ENCODE data around the gene SHLD3. TPM values are rescaled to one million over a fixed set of nuclear protein-coding genes. Genes with fewer than 3 reads are reported as not detected.
A peak's percentile ranks its signal among the peaks of the same experiment; 100 is the strongest.

The SHLD3 gene
- total RNA-seq, 4 donors from 2014 or later, result 1.4 to 3.3 (median 2.4) TPM

DNA sequence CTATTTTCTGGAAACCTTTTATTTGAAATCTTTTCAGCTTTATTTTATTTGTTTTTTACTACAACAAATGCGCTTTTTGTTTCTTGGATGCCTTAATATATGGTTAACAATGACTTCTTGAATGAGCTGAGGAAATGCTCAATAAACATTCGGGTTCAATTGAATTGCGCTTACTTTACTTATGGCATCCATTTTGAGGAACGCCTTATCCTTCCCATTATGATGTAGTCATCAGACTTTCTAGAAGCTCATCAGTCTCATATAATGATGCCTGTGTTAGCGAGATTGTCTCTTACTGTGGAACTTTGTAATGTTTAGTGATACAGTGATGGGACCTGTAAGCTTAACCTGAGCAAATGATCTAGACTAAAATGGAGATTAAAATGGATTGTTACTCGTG, 916 bp downstream of the SHLD3 start:
- peak overlapping the region; percentile 87 to 98 (median 96) for H3K4me3 ChIP-seq
- DNase-seq, result no peak
- peak overlapping the region; percentile 84 to 94 (median 86) for H3K27ac ChIP-seq
- intact Hi-C loops (cut with DNase I; ENCODE audit: low total_unique reads), result loop anchor here (5.0 to 10.0 kb wide), 2 partner anchors 97 to 299 kb away; partner anchors contain the start of genes ERBIN, NLN and SGTB
- no peaks in the 10 kb centered on the region for H3K27me3 ChIP-seq
- in situ Hi-C loops (cut with MboI; ENCODE audit: low sequenced_read_pairs in 4 of 4), result no loop called here
- H3K36me3 ChIP-seq, result peaks cover 0 to 5% of the 10 kb centered on the region in 2 donors
- TF ChIP-seq POLR2A (IDR thresholded peaks at IDR 0.05), result no peak
- TF ChIP-seq, protein P1, sequence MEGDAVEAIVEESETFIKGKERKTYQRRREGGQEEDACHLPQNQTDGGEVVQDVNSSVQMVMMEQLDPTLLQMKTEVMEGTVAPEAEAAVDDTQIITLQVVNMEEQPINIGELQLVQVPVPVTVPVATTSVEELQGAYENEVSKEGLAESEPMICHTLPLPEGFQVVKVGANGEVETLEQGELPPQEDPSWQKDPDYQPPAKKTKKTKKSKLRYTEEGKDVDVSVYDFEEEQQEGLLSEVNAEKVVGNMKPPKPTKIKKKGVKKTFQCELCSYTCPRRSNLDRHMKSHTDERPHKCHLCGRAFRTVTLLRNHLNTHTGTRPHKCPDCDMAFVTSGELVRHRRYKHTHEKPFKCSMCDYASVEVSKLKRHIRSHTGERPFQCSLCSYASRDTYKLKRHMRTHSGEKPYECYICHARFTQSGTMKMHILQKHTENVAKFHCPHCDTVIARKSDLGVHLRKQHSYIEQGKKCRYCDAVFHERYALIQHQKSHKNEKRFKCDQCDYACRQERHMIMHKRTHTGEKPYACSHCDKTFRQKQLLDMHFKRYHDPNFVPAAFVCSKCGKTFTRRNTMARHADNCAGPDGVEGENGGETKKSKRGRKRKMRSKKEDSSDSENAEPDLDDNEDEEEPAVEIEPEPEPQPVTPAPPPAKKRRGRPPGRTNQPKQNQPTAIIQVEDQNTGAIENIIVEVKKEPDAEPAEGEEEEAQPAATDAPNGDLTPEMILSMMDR (IDR thresholded peaks at IDR 0.05 in 4 of 5, conservative IDR thresholded peaks at IDR 0.05 in 1 of 5), result no peak
- H3K9me3 ChIP-seq, result no peaks in the 10 kb centered on the region
- peaks cover 29 to 35% of the 10 kb centered on the region in 2 donors for H3K4me1 ChIP-seq
- ATAC-seq, result no peak

DNA sequence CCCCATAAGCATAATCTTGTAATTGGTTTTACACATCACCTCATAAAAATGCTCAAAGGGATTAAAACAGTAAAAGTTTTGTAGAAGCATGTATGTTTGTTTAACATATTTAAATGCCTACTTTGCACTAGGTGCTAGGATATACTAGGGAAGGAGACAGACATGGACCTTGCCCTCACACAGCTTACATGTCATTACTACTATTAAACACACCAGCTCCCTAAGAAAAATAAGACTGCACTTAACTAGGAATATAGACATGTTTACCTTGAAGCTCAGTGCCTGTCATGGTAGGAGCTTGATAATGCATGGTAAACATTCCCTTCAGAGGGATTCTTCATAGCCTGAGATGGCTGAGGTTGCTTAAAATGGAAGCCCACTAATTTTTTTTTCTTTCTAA, 6.2 kb downstream of the SHLD3 start:
- intact Hi-C loops (cut with DNase I; ENCODE audit: low total_unique reads) (no loop called here), in situ Hi-C loops (cut with MboI; ENCODE audit: low sequenced_read_pairs in 4 of 4) (no loop called here)
- Histone ChIP-seq H3K36me3 (peaks cover 0 to 5% of the 10 kb centered on the region in 2 donors), H3K27ac (no peak overlapping the region), H3K4me3 (no peak overlapping the region), H3K4me1 (peaks cover 5 to 6% of the 10 kb centered on the region in 2 donors), H3K9me3 (no peaks in the 10 kb centered on the region), H3K27me3 (no peaks in the 10 kb centered on the region)
- no peak for ATAC-seq
- no peak for DNase-seq
- no peak for TF ChIP-seq POLR2A (IDR thresholded peaks at IDR 0.05)
- TF ChIP-seq, protein P1 (IDR thresholded peaks at IDR 0.05 in 4 of 5, conservative IDR thresholded peaks at IDR 0.05 in 1 of 5), result no peak

DNA sequence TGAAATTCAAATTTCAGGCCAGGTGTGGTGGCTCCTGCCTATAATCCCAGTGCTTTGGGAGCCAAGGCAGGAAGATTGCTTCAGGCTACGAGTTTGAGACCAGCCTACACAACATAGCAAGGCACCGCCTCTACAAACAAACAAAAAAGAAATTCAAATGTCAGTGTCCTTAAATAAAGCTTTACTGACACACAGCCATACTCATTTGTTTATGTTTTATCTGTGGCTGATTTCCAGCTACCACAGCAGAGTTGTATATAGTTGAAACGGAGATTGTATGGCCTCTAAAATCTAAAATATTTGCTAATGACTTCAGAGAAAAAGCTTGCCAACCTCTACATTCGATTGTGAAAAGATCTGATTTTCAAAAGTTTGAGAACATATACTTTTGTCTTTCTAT, 15.4 kb downstream of the SHLD3 start:
- no peak for DNase-seq
- Histone ChIP-seq H3K4me3 (no peak overlapping the region), H3K27me3 (no peaks in the 10 kb centered on the region), H3K27ac (no peak overlapping the region), H3K4me1 (no peaks in the 10 kb centered on the region), H3K36me3 (peaks cover 0 to 39% of the 10 kb centered on the region in 2 donors), H3K9me3 (no peaks in the 10 kb centered on the region)
- ATAC-seq, result no peak
- TF ChIP-seq, protein P1 (IDR thresholded peaks at IDR 0.05 in 4 of 5, conservative IDR thresholded peaks at IDR 0.05 in 1 of 5), result no peak
- no peak for TF ChIP-seq POLR2A (IDR thresholded peaks at IDR 0.05)
- intact Hi-C loops (cut with DNase I; ENCODE audit: low total_unique reads) (no loop called here), in situ Hi-C loops (cut with MboI; ENCODE audit: low sequenced_read_pairs in 4 of 4) (no loop called here)

GRCh38 chr5:65646938-65647337, 22.1 kb downstream of the SHLD3 start:
- no peak for ATAC-seq
- DNase-seq, result no peak
- in situ Hi-C loops (cut with MboI; ENCODE audit: low sequenced_read_pairs in 4 of 4) (no loop called here), intact Hi-C loops (cut with DNase I; ENCODE audit: low total_unique reads) (no loop called here)
- Histone ChIP-seq H3K4me1 (no peaks in the 10 kb centered on the region), H3K27me3 (no peaks in the 10 kb centered on the region), H3K4me3 (no peak overlapping the region), H3K27ac (no peak overlapping the region), H3K36me3 (peaks cover 0 to 12% of the 10 kb centered on the region in 2 donors), H3K9me3 (no peaks in the 10 kb centered on the region)
- TF ChIP-seq, protein P1 (IDR thresholded peaks at IDR 0.05 in 4 of 5, conservative IDR thresholded peaks at IDR 0.05 in 1 of 5), result no peak
- no peak for TF ChIP-seq POLR2A (IDR thresholded peaks at IDR 0.05)

DNA sequence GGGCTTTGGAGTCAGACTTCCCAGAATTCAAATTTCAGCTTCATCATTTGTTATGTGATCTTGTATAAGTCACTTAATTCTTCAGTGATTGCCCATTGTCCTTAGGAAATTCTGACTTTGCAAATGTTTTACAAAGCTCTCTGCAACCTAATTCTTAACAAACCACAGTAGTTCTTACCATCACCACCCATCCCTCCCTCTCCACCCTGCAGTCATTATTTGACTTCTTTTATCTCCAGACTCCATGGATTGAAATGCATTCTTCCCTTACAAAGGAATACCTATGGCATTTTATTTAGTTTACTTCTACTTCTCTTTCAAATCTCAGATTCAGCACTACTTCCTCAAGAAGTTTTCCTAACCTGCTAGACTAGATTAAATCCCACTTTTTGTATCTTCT, 23.1 kb downstream of the SHLD3 start:
- Histone ChIP-seq H3K9me3 (no peaks in the 10 kb centered on the region), H3K27ac (no peak overlapping the region), H3K4me1 (no peaks in the 10 kb centered on the region), H3K27me3 (no peaks in the 10 kb centered on the region), H3K4me3 (no peak overlapping the region), H3K36me3 (peaks cover 0 to 12% of the 10 kb centered on the region in 2 donors)
- no peak for DNase-seq
- intact Hi-C loops (cut with DNase I; ENCODE audit: low total_unique reads) (no loop called here), in situ Hi-C loops (cut with MboI; ENCODE audit: low sequenced_read_pairs in 4 of 4) (no loop called here)
- no peak for ATAC-seq
- no peak for TF ChIP-seq POLR2A (IDR thresholded peaks at IDR 0.05)
- TF ChIP-seq, protein P1 (IDR thresholded peaks at IDR 0.05 in 4 of 5, conservative IDR thresholded peaks at IDR 0.05 in 1 of 5), result no peak
